B cell (primary cell): ENCODE measurements around the gene BEGAIN. TPM values are rescaled to one million over a fixed set of nuclear protein-coding genes. Genes with fewer than 3 reads are reported as not detected.

Source experiments
- ATAC-seq: fragments of 200-7000 bp; cut with Tn5 transposase; one replicate; pipeline ENCODE4 v1.10.0; 2021; ENCODE audit warnings: low read depth, mild to moderate bottlenecking, moderate number of reproducible peaks, moderate library complexity
- CTCF ChIA-PET: fragments of 350-600 bp; sonication (Branson Sonifier 250); formaldehyde crosslinking; loops from one replicate; lab custom pipeline; 2021; ENCODE audit warnings: antibody characterized with exemption, inconsistent platforms; lab: Charles Lee
- POLR2A ChIA-PET: fragments of 350-600 bp; sonication (Branson Sonifier 250); formaldehyde crosslinking; loops from one replicate; lab custom pipeline; 2021; ENCODE audit warnings: antibody characterized with exemption; lab: Charles Lee
- DNase-seq: peaks from one replicate; pipeline ENCODE4 v3.0.0; 2013
- H2AFZ ChIP-seq: 2 replicates; pipeline ENCODE4 v1.6.1; 2012; ENCODE audit warnings: mild to moderate bottlenecking, low read depth, low read length; ENCODE audit not compliant: insufficient read depth, poor library complexity, severe bottlenecking
- H3K27ac ChIP-seq, 2 donors: 1 replicate in 1 of 2; 2 replicates in 1 of 2; pipeline ENCODE4 v1.5.1; 2012 to 2013; ENCODE audit warnings: low read length in 2 of 2, mild to moderate bottlenecking in 2 of 2, moderate library complexity in 1 of 2
- H3K27me3 ChIP-seq, 4 experiments: fragments of 200-600 bp in 1 of 4; sonication (generic) in 1 of 4; replicated peaks in 1 of 4; 1 replicate in 2 of 4; 2 replicates in 2 of 4; pipeline versions ENCODE4 v1.6.1 to v1.7.0; 2013 to 2016; ENCODE audit warnings: low read length in 3 of 4, mild to moderate bottlenecking in 2 of 4, mixed read lengths in 1 of 4, moderate library complexity in 1 of 4; ENCODE audit not compliant: insufficient read depth in 4 of 4, control insufficient read depth in 3 of 4; ENCODE audit errors: control extremely low read depth in 1 of 4
- H3K36me3 ChIP-seq, 2 experiments: replicated peaks in 1 of 2; 1 replicate in 1 of 2; 2 replicates in 1 of 2; pipeline versions ENCODE4 v1.6.1 to v1.7.1; 2013; ENCODE audit warnings: low read length in 1 of 2; ENCODE audit not compliant: insufficient read depth in 2 of 2, control insufficient read depth in 1 of 2; ENCODE audit errors: control extremely low read depth in 1 of 2, extremely low read depth in 1 of 2
- H3K4me1 ChIP-seq, 2 donors: fragments of 200-600 bp in 1 of 2; sonication (generic) in 1 of 2; 1 replicate in 1 of 2; 2 replicates in 1 of 2; pipeline versions ENCODE4 v1.5.1 to v1.6.1; 2013 to 2017; ENCODE audit warnings: low read length in 2 of 2; ENCODE audit not compliant: control insufficient read depth in 2 of 2, insufficient read depth in 2 of 2
- H3K4me2 ChIP-seq: replicated peaks from 2 replicates; pipeline ENCODE3; 2012; ENCODE audit warnings: mild to moderate bottlenecking, low read depth, low read length; ENCODE audit not compliant: poor library complexity, severe bottlenecking
- H3K4me3 ChIP-seq, 5 experiments: fragments of 200-600 bp in 1 of 5; sonication (generic) in 1 of 5; 1 replicate in 3 of 5; 2 replicates in 2 of 5; pipeline versions ENCODE4 v1.5.1 to v1.7.0; 2011 to 2016; ENCODE audit warnings: low read length in 4 of 5, mild to moderate bottlenecking in 4 of 5, low read depth in 2 of 5, control low read depth in 1 of 5, moderate library complexity in 1 of 5; ENCODE audit not compliant: insufficient read depth in 1 of 5; ENCODE audit errors: control extremely low read depth in 1 of 5, extremely low read depth in 1 of 5
- H3K79me2 ChIP-seq: fragments of 200-600 bp; sonication (generic); one replicate; pipeline ENCODE4 v1.6.0; 2016; ENCODE audit warnings: low read length; ENCODE audit not compliant: control insufficient read depth, insufficient read depth
- H3K9ac ChIP-seq: fragments of 200-600 bp; sonication (generic); 2 replicates; pipeline ENCODE4 v1.6.1; 2017; ENCODE audit warnings: mild to moderate bottlenecking, low read length, moderate library complexity
- H3K9me3 ChIP-seq, 3 donors: one replicate each; pipeline versions ENCODE4 v1.6.1 to v1.7.1; 2013; ENCODE audit warnings: low read length in 2 of 3; ENCODE audit not compliant: control insufficient read depth in 2 of 3, insufficient read depth in 1 of 3; ENCODE audit errors: control extremely low read depth in 1 of 3
- H4K20me1 ChIP-seq: 2 replicates; pipeline ENCODE4 v1.6.0; 2012; ENCODE audit warnings: mild to moderate bottlenecking, low read length; ENCODE audit not compliant: insufficient read depth, control insufficient read depth, poor library complexity, severe bottlenecking
- H3K27ac Mint-ChIP-seq: one replicate; pipeline ENCODE4 v1.8.0; 2021; ENCODE audit warnings: mixed read lengths
- H3K27me3 Mint-ChIP-seq: one replicate; pipeline ENCODE4 v1.8.0; 2021; ENCODE audit warnings: mixed read lengths
- H3K4me1 Mint-ChIP-seq: one replicate; pipeline ENCODE4 v1.8.0; 2021; ENCODE audit warnings: mixed read lengths
- H3K4me3 Mint-ChIP-seq: one replicate; pipeline ENCODE4 v1.8.0; 2021; ENCODE audit warnings: mixed read lengths
- H3K9me3 Mint-ChIP-seq: one replicate; pipeline ENCODE4 v1.8.0; 2022; ENCODE audit warnings: mixed read lengths; ENCODE audit not compliant: insufficient read depth
- CTCF ChIP-seq: fragments of 200-600 bp; IDR thresholded peaks from one replicate; pipeline ENCODE4 v1.8.0; 2022; ENCODE audit warnings: antibody characterized with exemption, mild to moderate bottlenecking
- EZH2 ChIP-seq: IDR thresholded peaks from 2 replicates; pipeline ENCODE4 v1.6.1; 2012; ENCODE audit warnings: borderline replicate concordance, low read depth, mild to moderate bottlenecking, moderate library complexity, low read length; ENCODE audit not compliant: insufficient read depth, poor library complexity, severe bottlenecking
- WGBS: methylation state at CpG from one replicate; pipeline ENCODE4 v1.1.5; 2013; ENCODE audit warnings: missing lambda C conversion rate; ENCODE audit not compliant: insufficient coverage; 5-methylcytosine and 5-hydroxymethylcytosine counted together
- intact Hi-C: fragments of 100-400 bp; cut with micrococcal nuclease; formaldehyde crosslinking; loops from one replicate; pipeline ENCODE4 v1.10.0; 2022
- polyA plus RNA-seq: library from polyadenylated mRNA; depleted of rRNA; stranded (reverse); fragments of >200 nt; gene quantifications from 2 replicates; pipeline ENCODE4 v1.2.3, GENCODE V29; 2012
- total RNA-seq, 2 donors: library from RNA; stranded (reverse); fragments of 120-200 nt in 1 of 2; gene quantifications; 1 replicate in 1 of 2; 2 replicates in 1 of 2; pipeline versions ENCODE4 v1.2.3 to v1.2.4, GENCODE V29; 2013 to 2022

The BEGAIN gene
- total and polyA plus RNA-seq, 2 donors (not counting 1 experiment from before 2014, with no cell fraction given) = 4.9 TPM; not detected in 1

GRCh38 chr14:100569734-100570286, 17.4 kb downstream of the BEGAIN start:
- whole genome bisulfite sequencing = 71% methylated on average over 11 of the region's 14 CpGs
- H3K36me3 ChIP-seq = no peaks in the 10 kb centered on the region
- peaks cover 5% of the 10 kb centered on the region for H3K4me1 Mint-ChIP-seq
- ChIA-PET CTCF (no interaction called here), POLR2A (no interaction called here)
- H3K9ac ChIP-seq = no peak overlapping the region
- DNase-seq (no peak), ATAC-seq (no peak)
- no peak overlapping the region for H3K27ac Mint-ChIP-seq
- H4K20me1 ChIP-seq = no peaks in the 10 kb centered on the region
- H3K4me3 Mint-ChIP-seq = no peak overlapping the region
- peaks cover 5 to 20% of the 10 kb centered on the region in 2 donors for H3K4me1 ChIP-seq
- no peaks in the 10 kb centered on the region for H3K79me2 ChIP-seq
- H3K27me3 ChIP-seq = peaks cover 0 to 61% (median 17%) of the 10 kb centered on the region in 4 experiments
- no peaks in the 10 kb centered on the region for H3K9me3 Mint-ChIP-seq
- peaks cover 0 to 10% (median 0%) of the 10 kb centered on the region in 3 donors for H3K9me3 ChIP-seq
- TF ChIP-seq EZH2 (no peak), CTCF (no peak)
- H3K4me2 ChIP-seq = no peak overlapping the region
- no peak overlapping the region for H3K27ac ChIP-seq
- no peak overlapping the region for H3K4me3 ChIP-seq
- peaks cover 44% of the 10 kb centered on the region for H3K27me3 Mint-ChIP-seq
- no peak overlapping the region for H2AFZ ChIP-seq
- intact Hi-C loops = no loop called here

DNA sequence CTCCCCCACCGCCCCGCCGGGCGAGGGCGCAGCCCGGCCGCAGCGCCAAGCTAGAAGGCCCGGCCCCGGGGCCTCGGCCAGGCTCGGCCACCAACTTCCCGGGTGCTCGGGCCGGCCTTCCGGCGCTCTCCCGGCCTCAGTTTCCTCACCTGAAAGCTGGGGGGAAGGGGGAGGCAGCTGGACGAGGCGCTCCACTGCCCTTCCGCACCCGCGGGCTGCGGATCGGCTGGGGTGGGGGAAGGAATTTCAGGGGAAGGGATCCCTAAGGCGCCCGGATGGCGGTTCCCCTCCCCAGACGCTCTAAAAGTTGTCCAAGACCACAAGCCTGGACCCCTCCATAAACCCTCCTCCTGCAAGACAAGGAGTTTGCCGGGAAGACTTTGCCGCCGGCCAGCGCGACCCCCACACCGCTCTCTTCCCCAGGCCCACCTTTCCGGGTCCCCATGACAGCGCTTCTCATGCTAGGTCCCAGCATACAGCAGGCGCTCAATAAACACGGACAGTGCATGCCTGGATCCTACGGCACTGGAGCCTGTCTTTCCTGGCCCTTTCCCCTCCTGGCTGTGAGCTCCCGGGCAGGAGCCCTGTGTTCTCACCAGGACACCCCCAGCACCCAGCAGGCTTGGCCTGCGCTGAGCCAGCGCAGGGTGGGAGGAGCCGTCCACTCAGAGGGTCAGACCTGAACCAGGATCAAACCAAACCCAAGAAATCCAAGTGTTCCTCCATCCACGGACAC, 18.1 kb downstream of the BEGAIN start:
- CTCF ChIA-PET = no interaction called here
- H4K20me1 ChIP-seq = no peaks in the 10 kb centered on the region
- intact Hi-C loops = no loop called here
- H3K4me1 ChIP-seq = peaks cover 5 to 20% of the 10 kb centered on the region in 2 donors
- H3K9ac ChIP-seq = no peak overlapping the region
- POLR2A ChIA-PET = no interaction called here
- H3K9me3 ChIP-seq = peaks cover 0 to 10% (median 0%) of the 10 kb centered on the region in 3 donors
- DNase-seq (no peak), ATAC-seq (no peak)
- H3K27ac Mint-ChIP-seq = no peak overlapping the region
- H3K4me2 ChIP-seq = peak overlapping the region; percentile 74
- H3K27ac ChIP-seq = no peak overlapping the region
- no peak overlapping the region for H3K4me3 Mint-ChIP-seq
- H3K27me3 ChIP-seq = peaks cover 0 to 61% (median 17%) of the 10 kb centered on the region in 4 experiments
- 19% methylated on average over 38 of the region's 45 CpGs for WGBS
- H3K9me3 Mint-ChIP-seq = no peaks in the 10 kb centered on the region
- H3K4me1 Mint-ChIP-seq = peaks cover 5% of the 10 kb centered on the region
- H3K4me3 ChIP-seq = no peak overlapping the region
- no peak for TF ChIP-seq CTCF
- no peak for TF ChIP-seq EZH2
- no peaks in the 10 kb centered on the region for H3K36me3 ChIP-seq
- peaks cover 48% of the 10 kb centered on the region for H3K27me3 Mint-ChIP-seq
- H2AFZ ChIP-seq = no peak overlapping the region
- no peaks in the 10 kb centered on the region for H3K79me2 ChIP-seq
